Tibial nerve (tissue), 4 donors: ENCODE results near the gene RPL29. TPM values are rescaled to one million over a fixed set of nuclear protein-coding genes. Genes with fewer than 3 reads are reported as not detected.
A peak's percentile ranks its signal among the peaks of the same experiment; 100 is the strongest.

Source experiments
- DNase-seq, 2 donors: peaks; one replicate each; pipeline ENCODE4 v3.0.0-alpha.2; 2019; ENCODE audit warnings: low spot score in 2 of 2
- H3K27ac ChIP-seq, 4 donors: fragments of 200-600 bp; sonication (generic) in 3 of 4; one replicate each; pipeline ENCODE4 v1.5.1; 2017 to 2019; ENCODE audit warnings: mild to moderate bottlenecking in 1 of 4
- H3K27me3 ChIP-seq, 2 donors: fragments of 200-600 bp; sonication (generic) in 1 of 2; one replicate each; pipeline versions ENCODE4 v1.5.1 to v1.6.0; 2017 to 2019
- H3K36me3 ChIP-seq, 3 donors: fragments of 200-600 bp; sonication (generic); one replicate each; pipeline ENCODE4 v1.5.1; 2018 to 2019
- H3K4me1 ChIP-seq, 4 donors: fragments of 200-600 bp; sonication (generic) in 3 of 4; one replicate each; pipeline ENCODE4 v1.5.1; 2017 to 2019
- H3K4me3 ChIP-seq, 4 donors: fragments of 200-600 bp; sonication (generic) in 3 of 4; one replicate each; pipeline ENCODE4 v1.5.1; 2017 to 2019; ENCODE audit warnings: mild to moderate bottlenecking in 1 of 4, moderate library complexity in 1 of 4
- H3K9me3 ChIP-seq, 4 donors: fragments of 200-600 bp; sonication (generic) in 3 of 4; one replicate each; pipeline ENCODE4 v1.5.1; 2017 to 2019
- CTCF ChIP-seq, 5 experiments: fragments of 200-600 bp in 3 of 5; fragments of 450-650 bp in 2 of 5; sonication (generic) in 3 of 5; IDR thresholded peaks; one replicate each; pipeline ENCODE4 v1.5.1; 2016 to 2019; ENCODE audit warnings: antibody characterized with exemption in 5 of 5, mild to moderate bottlenecking in 3 of 5, moderate library complexity in 2 of 5
- EP300 ChIP-seq, 2 donors: sonication (generic); formaldehyde crosslinking; IDR thresholded peaks; one replicate each; pipeline ENCODE4 v1.6.1; 2017; ENCODE audit warnings: antibody characterized with exemption in 2 of 2, mild to moderate bottlenecking in 1 of 2
- POLR2A ChIP-seq, 2 donors: fragments of 450-650 bp; IDR thresholded peaks; one replicate each; pipeline ENCODE4 v1.6.1; 2017; ENCODE audit warnings: antibody characterized with exemption in 2 of 2, mild to moderate bottlenecking in 2 of 2, moderate library complexity in 2 of 2
- WGBS, 2 donors: methylation state at CpG; one replicate each; pipeline ENCODE4 v1.1.5; 2018; 5-methylcytosine and 5-hydroxymethylcytosine counted together
- total RNA-seq, 4 donors: library from RNA; depleted of rRNA; stranded (reverse); fragments of >200 nt; gene quantifications; one replicate each; pipeline ENCODE4 v1.1.0, GENCODE V29; 2016

The RPL29 gene
- total RNA-seq, 4 donors from 2014 or later = 809 to 1,472 (median 1,336) TPM

GRCh38 chr3:51968170-51968775 lies 27.4 kb downstream of the RPL29 start:
- TF ChIP-seq CTCF (IDR thresholded peaks at IDR 0.05) = no peak
- no peak for TF ChIP-seq POLR2A (IDR thresholded peaks at IDR 0.05)
- TF ChIP-seq EP300 (IDR thresholded peaks at IDR 0.05) = no peak
- 7 to 27% methylated on average over 3 to 9 of the region's 11 CpGs for WGBS, 2 donors
- Histone ChIP-seq H3K4me1 (peaks cover 0 to 69% (median 35%) of the 10 kb centered on the region in 4 donors), H3K4me3 (peak overlapping the region; percentile 44 to 99 (median 66)), H3K36me3 (peaks cover 0 to 8% (median 0%) of the 10 kb centered on the region in 3 donors), H3K9me3 (no peaks in the 10 kb centered on the region), H3K27me3 (no peaks in the 10 kb centered on the region), H3K27ac (peak overlapping the region; percentile 94 to 99 (median 96))
- no peak for DNase-seq

GRCh38 chr3:51967384-51968169 lies 28.1 kb downstream of the RPL29 start, which contains the start of gene PCBP4:
Gene PCBP4 (minus strand): TSS chr3:51967454. CDS start chr3:51961240, 6,214 bp downstream.
- WGBS, 2 donors = 1 to 2% methylated on average over 24 to 25 of the region's 90 CpGs
- Histone ChIP-seq H3K9me3 (no peaks in the 10 kb centered on the region), H3K4me1 (peaks cover 0 to 69% (median 34%) of the 10 kb centered on the region in 4 donors), H3K36me3 (peaks cover 0 to 8% (median 0%) of the 10 kb centered on the region in 3 donors), H3K4me3 (peak within 1 kb of the TSS; percentile 62 to 99 (median 76)), H3K27ac (peak within 1 kb of the TSS; percentile 95 to 99 (median 96)), H3K27me3 (no peaks in the 10 kb centered on the region)
- peak; percentile 10 to 75 for TF ChIP-seq POLR2A (IDR thresholded peaks at IDR 0.05)
- peak in 1 of 2 donors; percentile 69 for TF ChIP-seq EP300 (IDR thresholded peaks at IDR 0.05)
- no peak for TF ChIP-seq CTCF (IDR thresholded peaks at IDR 0.05)
- DNase-seq = peak; percentile 34 to 61

GRCh38 chr3:51966922-51967383 lies 28.7 kb downstream of the RPL29 start:
- H3K36me3 ChIP-seq = peaks cover 0 to 8% (median 0%) of the 10 kb centered on the region in 3 donors
- WGBS, 2 donors = 5 to 12% methylated on average over 7 to 15 of the region's 33 CpGs
- H3K27me3 ChIP-seq = no peaks in the 10 kb centered on the region
- no peak for DNase-seq
- TF ChIP-seq POLR2A (IDR thresholded peaks at IDR 0.05) = peak in 1 of 2 donors; percentile 81
- no peak for TF ChIP-seq CTCF (IDR thresholded peaks at IDR 0.05)
- H3K9me3 ChIP-seq = no peaks in the 10 kb centered on the region
- H3K4me3 ChIP-seq = peak overlapping the region; percentile 62 to 99 (median 76)
- peaks cover 0 to 74% (median 34%) of the 10 kb centered on the region in 4 donors for H3K4me1 ChIP-seq
- H3K27ac ChIP-seq = peak overlapping the region; percentile 92 to 99 (median 96)

GRCh38 chr3:51966486-51966885 lies 29.2 kb downstream of the RPL29 start:
- Histone ChIP-seq H3K27me3 (no peaks in the 10 kb centered on the region), H3K36me3 (peaks cover 0 to 12% (median 0%) of the 10 kb centered on the region in 3 donors), H3K27ac (peak overlapping the region; percentile 92 to 99 (median 96)), H3K4me1 (peaks cover 0 to 78% (median 34%) of the 10 kb centered on the region in 4 donors), H3K4me3 (peak overlapping the region; percentile 62 to 99 (median 76)), H3K9me3 (no peaks in the 10 kb centered on the region)
- TF ChIP-seq EP300 (IDR thresholded peaks at IDR 0.05) (no peak), POLR2A (IDR thresholded peaks at IDR 0.05) (no peak), CTCF (IDR thresholded peaks at IDR 0.05) (no peak)
- no peak for DNase-seq
- 19 to 28% methylated on average over 5 of the region's 5 CpGs for WGBS, 2 donors
